Measurements from ENCODE around the gene APEH. TPM values are rescaled to one million over a fixed set of nuclear protein-coding genes. Genes with fewer than 3 reads are reported as not detected.

Gene APEH
- total RNA-seq, 1 donor from 2014 or later, result 91.4 TPM

DNA sequence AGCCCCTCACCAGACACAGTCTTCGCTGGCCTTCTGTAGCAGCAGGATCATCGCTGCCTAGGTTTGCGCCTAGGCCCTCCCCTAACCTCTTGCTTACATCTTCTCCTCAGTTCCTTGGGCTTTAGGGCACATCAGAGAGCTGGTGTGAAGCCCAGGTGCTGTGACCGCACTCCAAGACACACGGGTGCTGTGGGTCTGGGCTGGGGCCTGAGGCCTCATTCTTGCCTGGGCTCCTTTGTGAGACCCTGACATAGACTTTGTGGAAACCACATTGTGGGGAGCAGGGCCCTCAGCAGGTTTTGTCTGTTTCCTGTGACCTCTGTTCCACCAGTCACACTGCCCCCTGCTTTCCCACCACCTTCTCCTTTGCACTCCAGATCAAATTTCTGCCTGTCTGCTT, 37.3 kb downstream of the APEH start:
- intact Hi-C loops (cut with micrococcal nuclease), result no loop called here

DNA sequence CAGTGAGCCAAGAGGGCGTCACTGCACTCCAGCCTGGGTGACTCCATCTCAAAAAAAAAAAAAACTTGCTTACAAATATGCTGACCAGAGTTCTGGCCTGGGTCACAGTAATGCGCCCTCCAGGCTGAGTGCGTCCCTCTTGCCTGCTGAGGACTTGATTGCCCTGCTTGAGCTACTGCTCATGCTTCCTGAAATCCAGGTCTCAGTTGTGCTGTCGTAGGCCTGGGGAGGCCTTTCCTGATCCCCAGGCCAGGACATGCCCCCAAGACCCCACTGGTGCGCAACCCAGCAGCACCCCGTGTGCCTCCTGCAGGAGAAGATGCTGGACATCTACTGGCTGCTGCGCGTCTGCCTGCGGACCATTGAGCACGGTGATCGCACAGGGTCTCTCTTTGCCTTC, 38.0 kb downstream of the APEH start:
- intact Hi-C loops (cut with micrococcal nuclease), result no loop called here

DNA sequence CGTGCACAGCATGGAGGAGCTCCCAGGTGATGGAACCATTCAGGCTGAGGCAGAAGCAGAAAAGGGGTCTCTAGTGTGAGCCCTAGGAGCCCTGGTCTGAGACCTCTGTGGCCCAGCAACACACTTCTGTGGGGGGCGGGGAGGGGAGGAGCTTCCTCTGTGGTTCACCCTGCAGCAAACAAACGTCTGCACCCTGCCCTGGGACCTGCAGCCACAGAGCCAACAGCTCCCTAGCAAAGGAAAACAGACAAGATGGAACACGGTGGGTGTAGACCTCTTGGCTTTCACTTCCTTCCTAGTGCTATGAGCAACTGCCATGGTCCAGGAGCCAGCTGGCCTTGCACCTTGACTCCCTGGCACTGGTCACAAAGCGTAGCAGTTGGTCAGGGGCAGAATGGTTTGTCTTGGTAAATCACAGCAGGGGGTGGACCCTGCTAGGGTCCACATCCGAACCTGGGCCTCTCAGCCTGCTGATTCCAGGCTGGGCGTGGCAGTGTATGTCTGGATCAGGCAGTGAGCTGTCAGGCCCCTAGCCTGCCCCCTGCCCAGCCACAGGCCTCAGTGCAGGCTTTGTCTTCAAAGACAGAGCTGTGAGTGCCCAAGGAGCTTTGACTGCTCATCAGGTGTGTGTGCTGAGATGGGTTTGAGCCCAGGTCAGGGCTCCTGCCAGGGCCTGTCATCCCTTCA, 38.6 kb downstream of the APEH start:
- intact Hi-C loops (cut with micrococcal nuclease), result no loop called here

DNA sequence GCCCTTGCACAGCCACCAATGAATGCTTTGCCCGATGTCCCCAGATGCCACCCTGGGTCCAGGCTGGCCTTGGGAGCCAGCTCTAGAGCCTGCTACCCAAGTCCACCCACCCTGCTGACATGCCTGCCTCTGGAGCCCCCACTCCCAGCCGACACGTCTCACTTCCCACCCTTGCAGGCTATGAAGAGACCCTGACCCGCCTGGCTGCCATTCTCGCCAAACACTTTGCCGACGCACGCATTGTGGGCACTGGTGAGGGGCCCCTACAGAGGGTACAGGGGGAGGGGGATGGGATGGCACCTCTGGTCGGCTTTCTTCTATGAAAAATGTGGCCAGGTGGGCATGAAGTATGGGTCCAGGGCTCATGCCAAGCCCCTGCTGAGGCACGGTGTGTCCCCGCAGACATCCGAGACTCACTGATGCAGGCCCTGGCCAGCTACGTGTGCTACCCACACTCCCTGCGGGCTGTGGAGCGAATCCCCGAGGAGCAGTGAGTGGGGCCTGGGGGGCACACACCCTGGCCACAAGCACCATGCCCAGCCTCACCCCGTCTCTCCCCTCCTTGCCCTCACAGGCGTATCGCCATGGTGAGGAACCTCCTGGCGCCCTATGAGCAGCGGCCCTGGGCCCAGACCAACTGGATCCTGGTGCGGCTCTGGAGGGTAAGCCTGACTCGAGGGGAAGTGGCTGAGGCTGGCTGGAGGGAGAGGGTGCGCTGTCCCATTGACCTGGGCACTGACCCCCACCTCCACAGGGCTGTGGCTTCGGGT, 39.4 kb downstream of the APEH start:
- intact Hi-C loops (cut with micrococcal nuclease), result no loop called here

DNA sequence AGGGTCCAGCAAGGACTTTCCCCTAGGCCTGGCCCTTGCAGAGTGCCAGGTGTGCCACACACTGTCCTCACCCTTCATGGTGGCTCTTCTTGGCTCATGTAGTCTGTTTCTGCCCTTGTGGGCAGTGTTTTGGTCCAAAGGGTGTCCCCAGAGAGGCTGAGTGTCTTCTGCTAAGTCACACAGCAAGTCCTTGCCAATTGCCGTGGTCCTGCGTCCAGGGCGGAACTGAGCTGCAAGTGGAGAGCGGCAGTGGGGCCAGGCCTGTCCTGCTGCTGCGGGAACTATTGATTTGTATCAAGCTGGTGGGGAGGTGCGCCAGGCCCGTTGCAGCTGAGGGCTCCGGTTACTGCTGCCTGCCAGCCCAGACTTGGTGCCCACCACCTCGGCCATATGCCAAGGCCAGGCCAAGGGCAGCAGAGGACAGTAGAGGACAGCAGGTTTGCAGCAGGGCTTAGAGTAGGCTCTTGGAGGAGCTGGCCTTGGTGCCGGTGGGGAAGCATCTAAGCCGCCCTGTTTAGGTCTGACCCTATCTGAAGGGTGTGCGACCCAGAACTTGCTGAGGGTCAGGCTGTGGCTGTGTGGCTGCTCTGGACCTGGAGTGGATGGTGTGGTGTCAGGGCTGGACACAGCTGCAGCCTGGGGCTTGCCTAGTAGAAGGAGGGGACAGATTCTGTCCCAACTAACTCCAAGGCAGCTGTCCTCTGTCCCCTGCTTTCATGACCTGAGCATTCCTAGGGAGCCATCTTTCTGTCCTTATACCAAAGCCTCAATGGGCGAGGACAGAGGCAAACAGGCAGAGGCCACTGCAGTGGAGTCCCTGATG, 40.8 kb downstream of the APEH start:
- intact Hi-C loops (cut with micrococcal nuclease), result no loop called here

DNA sequence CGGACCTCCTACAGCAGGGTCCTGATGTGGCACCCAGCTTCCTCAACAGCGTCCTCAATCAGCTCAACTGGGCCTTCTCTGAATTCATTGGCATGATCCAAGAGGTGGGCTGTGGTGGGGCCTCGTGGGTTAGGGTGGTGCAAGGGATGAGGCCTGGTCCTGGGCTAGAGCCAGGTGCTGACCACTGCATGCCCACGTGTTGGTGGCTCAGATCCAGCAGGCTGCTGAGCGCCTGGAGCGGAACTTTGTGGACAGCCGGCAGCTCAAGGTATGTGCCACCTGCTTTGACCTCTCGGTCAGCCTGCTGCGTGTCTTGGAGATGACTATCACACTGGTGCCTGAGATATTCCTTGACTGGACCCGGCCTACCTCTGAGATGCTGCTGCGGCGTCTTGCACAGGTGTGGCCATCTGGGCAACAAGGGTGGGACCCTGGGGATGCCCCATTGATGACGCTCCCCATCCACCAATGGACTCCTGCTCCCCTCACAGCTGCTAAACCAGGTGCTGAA, 41.5 kb downstream of the APEH start:
- intact Hi-C loops (cut with micrococcal nuclease), result no loop called here

DNA sequence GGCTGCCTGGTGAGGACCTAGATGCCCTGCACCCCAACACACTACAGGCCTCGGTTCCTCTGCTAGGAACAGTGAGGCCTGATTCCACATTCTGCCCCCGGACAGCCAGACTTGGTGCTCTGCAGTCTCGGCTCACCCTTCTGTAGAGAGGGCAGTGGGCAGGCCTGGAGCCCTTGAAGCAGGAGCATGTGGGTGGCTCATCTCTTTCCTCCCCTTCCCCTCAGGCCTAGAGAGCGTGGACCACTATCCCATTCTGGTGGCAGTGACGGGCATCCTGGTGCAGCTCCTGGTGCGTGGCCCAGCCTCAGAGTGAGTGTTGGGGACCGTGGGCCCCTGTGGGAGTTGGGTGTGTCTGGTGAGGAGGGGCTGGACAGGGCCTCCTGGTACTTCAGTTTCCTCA, 42.0 kb downstream of the APEH start:
- intact Hi-C loops (cut with micrococcal nuclease), result no loop called here

DNA sequence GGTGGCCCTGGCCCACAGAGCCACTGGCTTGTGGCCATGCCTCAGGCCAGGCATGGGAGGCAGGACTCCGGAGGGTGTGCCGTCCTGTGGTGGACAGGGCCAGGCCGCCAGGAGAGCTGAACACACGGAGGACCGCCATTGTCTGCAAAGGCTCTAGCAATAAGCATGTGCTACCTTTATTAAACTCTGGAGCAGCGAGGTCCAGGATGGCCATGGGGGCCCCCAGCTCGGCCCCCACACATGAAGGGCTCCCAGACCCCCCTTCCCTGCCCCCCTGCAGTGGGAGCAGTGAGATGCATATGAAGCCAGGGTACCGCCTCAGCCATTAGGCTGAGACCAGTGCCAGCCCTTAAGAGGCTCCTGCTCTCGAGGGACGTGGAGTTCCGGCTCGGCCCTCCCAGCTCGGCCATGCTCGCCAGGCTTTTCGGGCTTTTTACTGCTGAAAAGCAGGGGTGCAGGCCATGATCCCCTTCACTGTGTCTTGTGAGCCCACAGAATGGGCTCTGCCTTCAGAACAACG, 42.6 kb downstream of the APEH start:
- intact Hi-C loops (cut with micrococcal nuclease), result no loop called here

DNA sequence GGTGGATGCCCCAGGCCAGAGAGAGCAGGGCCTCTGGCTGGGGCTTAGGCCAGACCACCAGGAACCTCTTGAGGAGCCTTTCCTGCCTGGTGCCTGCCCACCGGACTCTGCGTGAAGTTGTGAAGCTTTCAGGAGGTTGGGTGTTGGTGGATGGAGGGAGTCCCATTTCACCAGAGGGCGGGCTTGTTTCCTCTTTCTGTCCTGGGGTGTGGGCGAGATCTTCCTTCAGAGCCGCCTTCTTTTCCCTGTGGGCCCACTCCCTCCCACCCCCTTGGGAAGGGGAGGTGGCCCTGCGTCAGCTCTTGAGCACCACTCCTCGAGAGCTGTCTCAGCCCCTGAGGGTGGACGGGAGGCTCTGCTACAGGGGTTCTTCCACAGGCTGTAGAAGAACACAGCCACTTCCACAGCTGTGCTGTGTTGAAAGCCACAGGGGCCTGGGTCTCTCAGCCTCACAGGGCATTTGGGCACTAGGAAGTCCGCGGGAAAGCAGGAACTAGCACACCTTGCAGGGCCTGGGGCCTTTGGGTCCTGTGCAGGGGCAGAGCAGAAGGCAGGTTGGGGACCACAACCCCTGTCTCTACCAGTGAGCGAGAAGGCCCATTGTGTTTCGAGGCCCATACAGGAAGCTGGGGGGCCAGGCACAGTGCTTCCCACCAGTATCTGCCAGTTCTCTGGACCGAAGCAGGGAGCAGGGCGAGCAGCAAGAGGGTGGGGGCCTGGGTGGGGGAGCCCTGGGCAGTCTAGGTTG, 43.2 kb downstream of the APEH start:
- intact Hi-C loops (cut with micrococcal nuclease), result no loop called here

DNA sequence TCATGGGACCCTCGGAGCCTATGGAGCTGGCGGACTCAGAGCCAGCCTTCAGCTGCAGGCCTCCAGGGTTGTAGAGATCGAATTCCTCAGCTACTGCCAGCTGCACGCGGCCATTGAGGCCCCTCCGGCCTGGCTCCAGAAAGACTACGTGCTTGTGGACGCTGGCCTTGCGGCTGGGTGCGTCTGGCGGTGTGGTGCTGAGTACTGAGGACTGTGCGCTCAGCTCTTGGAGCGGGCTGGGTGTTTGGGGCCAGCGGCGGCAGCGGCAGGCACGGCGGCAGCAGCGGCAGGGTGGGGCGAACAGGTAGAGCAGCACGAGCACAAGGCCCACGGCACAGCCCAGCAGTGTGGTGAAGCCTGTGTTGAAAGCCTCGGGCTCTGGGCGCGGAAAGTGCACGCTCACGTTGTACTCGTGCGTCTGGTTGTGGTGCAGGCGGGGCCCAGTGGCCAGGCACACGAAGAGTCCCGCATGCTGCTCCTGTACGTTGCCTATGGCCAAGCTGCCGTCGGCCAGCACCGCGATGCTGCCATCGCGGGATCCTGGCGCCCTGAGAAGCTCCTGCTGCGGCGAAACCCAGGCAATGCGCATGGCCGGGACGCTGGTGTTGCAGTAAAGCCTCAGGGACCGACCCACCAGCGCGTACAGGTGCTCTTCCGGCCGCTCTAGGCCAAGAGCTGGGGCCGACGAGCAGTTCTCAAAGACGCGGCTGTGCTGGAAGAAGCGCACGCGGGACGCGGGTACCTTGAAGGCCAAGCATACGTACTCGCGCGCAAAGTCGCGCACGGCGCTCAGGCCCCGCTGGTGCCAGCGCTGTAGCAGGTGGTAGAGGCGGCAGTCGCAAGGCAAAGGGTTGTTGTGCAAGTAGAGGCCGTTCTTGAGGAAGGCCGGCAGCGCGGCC, 44.1 kb downstream of the APEH start:
- intact Hi-C loops (cut with micrococcal nuclease), result no loop called here

DNA sequence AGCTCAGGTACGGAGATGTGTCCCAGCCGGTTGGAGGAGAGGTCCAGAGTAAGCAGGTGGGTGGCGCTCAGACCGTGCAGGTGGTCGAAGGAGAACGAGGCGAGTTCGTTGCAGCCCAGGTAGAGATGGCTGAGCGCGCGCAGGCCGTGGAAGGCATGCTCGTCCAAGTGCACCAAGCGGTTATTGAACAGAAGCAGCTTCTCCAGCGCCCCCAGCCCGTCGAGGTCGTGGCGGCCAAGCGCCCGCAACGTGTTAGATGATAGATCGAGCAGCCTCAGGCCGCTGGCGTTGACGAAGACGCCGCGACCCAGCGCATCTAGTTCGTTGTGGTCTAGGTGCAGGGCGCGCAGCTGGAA, 44.7 kb downstream of the APEH start:
- intact Hi-C loops (cut with micrococcal nuclease), result loop anchor here (1.0 kb wide), 9 partner anchors 30 to 580 kb away; partner anchors contain the start of genes APEH, BSN, HYAL3 and IP6K1

DNA sequence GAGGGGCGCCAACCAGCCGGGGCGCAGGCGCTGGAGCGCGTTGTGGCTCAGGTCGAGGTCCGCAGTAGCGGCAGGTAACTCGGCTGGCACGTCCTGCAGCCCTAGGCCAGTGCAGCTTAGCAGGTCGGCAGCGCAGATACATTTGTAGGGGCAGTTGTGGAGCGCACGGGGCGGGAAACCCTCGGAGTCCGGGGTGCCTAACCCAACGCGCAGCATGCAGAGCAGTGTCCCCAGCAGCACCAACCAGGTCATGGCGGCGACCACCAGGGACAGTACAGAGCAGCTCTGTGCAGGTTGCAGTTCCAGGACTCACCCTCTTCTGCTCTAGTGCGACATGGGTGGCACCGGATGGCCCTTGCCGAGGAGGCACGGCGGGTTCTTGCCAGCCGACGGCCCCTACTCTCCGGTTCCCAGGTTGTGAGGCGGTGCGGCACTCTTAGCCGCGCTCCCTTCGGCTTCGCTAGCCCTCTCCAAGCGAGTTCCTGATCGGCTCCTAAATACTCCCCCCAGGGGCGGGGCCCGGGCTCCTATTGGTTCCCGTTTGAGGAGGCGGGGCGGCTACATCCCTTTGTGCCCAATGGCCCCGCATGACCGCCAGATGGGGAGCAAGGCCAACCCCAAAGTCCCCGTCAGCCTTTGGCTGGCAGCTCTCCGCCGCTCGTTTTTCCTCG, 45.2 kb downstream of the APEH start, which contains the start of gene AMIGO3:
Gene AMIGO3, minus strand, starts transcription at position 471 of the 671 bp plus-strand sequence. Its CDS starts 219 bp downstream, at position 252.
- intact Hi-C loops (cut with micrococcal nuclease), result loop anchor here (1.0 kb wide), 9 partner anchors 30 to 580 kb away; partner anchors contain the start of genes APEH, BSN, HYAL3 and IP6K1

DNA sequence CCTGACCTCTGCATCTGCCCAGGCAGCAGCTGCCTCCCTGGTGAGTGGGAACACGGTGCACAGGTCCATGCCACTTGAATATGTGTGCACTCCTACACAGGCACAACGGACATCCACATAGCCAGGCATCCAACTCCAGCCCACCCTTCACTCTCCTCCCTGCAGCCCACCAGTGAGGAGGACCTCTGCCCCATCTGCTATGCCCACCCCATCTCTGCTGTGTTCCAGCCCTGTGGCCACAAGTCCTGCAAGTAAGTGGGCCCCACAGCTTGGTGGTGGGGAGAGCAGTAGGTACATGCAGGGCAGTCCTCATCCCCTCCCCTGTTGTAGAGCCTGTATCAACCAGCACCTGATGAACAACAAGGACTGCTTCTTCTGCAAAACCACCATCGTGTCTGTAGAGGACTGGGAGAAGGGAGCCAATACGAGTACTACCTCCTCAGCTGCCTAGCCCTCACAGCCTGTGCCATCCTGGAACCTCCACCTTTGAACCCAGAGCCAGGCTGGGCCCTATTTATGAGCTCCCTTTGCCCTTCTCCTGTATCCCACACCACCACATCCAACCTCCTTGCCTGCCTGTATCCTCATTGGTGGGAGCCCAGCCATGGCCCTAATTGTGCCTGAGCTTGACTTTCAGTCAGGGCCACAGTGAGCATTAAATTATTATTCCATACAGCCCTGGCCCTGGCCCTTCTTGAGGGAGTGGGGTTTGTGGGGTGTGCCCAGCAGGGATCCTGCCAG, 46.9 kb downstream of the APEH start:
- intact Hi-C loops (cut with micrococcal nuclease), result loop anchor here (5.0 kb wide), 4 partner anchors 181 to 699 kb away; partner anchors contain the start of genes GNAI2, MST1R, NDUFAF3 and QRICH1

DNA sequence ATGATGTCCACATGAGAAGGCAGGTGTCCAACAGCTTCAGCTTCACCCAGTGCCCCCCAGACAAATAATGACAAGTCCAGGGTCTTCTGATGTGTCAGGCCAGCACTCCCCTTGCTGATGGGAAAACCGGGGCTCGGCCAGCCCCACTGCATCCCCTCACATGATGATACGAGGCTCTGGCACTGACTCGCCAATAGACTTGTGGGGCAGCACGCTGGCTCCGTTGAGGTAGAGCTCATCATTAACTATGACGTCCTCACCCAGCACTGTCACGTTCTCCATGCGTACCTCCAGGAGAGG, 47.4 kb downstream of the APEH start:
- intact Hi-C loops (cut with micrococcal nuclease), result loop anchor here (5.0 kb wide), 4 partner anchors 181 to 699 kb away; partner anchors contain the start of genes GNAI2, MST1R, NDUFAF3 and QRICH1

DNA sequence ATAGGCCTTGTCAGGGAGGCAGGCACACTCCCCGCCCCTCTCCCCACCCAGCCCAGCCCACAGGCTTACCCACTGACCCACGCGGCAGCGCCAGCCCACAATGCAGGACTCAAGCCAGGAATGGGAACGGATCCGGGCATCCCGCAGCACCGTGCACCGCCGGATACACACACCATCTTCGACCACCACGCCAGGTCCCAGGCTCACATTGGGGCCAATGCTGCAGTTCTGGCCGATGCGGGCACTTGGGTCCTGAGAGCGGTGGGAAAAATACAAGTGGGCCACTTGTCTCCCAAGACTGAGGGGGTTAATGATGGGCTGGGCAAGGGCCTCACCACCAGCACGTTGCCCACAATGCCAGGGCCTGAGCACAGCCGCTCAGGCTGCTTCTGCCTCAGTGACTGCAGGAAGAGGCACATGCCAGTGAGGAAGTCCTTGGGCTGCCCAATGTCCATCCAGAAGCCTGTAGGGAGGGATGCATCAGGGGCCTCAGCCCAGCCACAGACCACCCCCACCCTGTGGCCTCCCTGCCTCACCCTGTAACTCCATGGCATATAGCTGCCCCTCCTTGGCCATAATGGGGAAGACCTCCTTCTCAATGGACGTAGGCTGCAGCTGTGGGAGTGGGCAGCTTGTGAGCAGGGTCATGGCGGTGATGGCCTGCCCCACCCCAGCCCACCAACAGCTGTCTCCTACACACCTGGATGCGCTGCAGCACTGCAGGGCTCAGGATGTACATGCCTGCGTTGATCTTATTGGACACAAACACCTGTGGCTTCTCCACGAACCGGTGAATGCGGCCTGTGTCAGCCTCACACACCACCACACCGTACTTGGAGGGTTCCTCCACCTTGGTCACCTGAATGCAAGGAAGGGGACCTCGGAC, 48.0 kb downstream of the APEH start:
- intact Hi-C loops (cut with micrococcal nuclease), result loop anchor here (5.0 kb wide), 4 partner anchors 180 to 700 kb away; partner anchors contain the start of genes GNAI2, MST1R, NDUFAF3 and QRICH1

DNA sequence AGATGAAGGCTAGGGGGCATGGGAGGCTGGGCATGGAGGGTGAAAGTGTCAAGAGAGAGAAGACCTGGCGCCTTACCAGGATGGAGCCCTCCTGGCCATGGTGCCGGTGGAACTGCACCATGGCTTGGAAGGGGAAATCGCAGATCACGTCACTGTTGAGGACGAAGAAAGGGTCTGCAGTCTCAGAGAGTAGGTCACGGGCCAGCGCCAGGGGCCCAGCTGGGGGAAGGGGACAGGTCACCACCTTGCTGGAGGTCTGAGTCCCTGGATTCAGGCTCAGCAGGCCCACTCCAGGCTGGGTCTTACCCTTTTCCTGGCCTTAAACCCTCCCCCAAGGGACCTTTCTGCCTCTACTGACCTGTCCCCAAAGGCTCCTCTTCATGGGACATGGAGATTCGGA, 48.7 kb downstream of the APEH start:
- intact Hi-C loops (cut with micrococcal nuclease), result loop anchor here (1.0 to 5.0 kb wide), 5 partner anchors 179 to 701 kb away; partner anchors contain the start of genes GNAI2, MST1R, NDUFAF3 and QRICH1

DNA sequence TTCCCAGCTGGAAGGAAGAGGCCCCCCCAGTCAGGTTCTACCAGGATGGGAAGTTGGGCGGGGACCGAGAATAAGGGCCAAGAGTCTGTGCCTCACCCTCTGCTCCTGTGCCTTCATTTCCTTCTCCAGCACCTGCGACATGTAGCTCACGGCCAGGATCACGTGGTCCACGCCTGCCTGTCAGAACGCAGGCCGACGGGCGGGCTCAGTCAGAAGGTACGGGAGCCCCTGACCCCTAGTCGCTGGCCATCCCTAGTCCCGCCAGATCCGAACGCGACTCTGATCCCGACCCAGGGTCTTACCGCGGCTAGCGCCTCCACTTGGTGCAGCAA, 49.1 kb downstream of the APEH start:
- intact Hi-C loops (cut with micrococcal nuclease), result loop anchor here (1.0 to 5.0 kb wide), 5 partner anchors 179 to 701 kb away; partner anchors contain the start of genes GNAI2, MST1R, NDUFAF3 and QRICH1
